Inflammatory macrophage treated with lipopolysaccharide for 1 hour (primary cell): ENCODE measurements around the gene COG8.

Experiments
- DNase-seq, 2 donors: peaks; one replicate each; pipeline ENCODE4 v3.0.0-alpha.2; 2020 to 2022

COG8 gene

DNA sequence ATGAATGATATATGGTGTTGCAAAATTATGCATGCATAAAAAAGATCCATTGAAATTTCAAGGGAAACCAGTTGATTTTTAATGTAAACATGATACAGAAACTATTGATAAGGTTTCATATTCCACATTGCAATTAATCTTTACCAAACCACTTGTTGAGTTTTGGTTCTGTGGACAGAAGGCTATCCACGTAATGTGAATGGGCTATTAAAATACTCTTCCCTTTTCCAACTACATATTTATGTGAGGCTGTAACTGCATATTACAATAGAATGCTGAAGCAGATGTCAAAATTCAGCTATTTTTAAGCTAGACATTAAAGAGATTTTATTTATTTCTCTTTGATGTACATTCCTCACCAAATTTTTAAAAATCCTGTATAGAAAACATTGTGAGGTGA, 62.0 kb downstream of the COG8 start:
- no peak for DNase-seq
